Panc1 (cell line): Measurements from ENCODE around the gene FBXL17. TPM values are rescaled to one million over a fixed set of nuclear protein-coding genes. Genes with fewer than 3 reads are reported as not detected.

ENCODE experiments used
- ATAC-seq: fragments of 200-7000 bp; cut with Tn5 transposase; 2 replicates; pipeline ENCODE4 v1.9.1; 2020; ENCODE audit warnings: mild to moderate bottlenecking, moderate library complexity
- BruUV-seq: library from RNA; stranded (reverse); fragments of 400-500 nt; replicated peaks from 2 replicates; lab custom pipeline; 2021; lab: Mats Ljungman, UMichigan
- CTCF ChIA-PET: fragments of 300-600 bp; sonication (Branson Sonifier 250); formaldehyde crosslinking; loops from one replicate; lab custom pipeline; 2022; ENCODE audit warnings: antibody characterized with exemption; lab: Charles Lee
- POLR2A ChIA-PET: fragments of 300-600 bp; sonication (Branson Sonifier 250); formaldehyde crosslinking; loops from one replicate; lab custom pipeline; 2022; ENCODE audit warnings: antibody characterized with exemption; lab: Charles Lee
- DNase-seq: peaks from one replicate; pipeline ENCODE4 v3.0.0-alpha.2; 2010; ENCODE audit warnings: low read depth, low spot score
- H3K27ac ChIP-seq: 2 replicates; pipeline ENCODE4 v1.5.1; 2011; ENCODE audit warnings: mild to moderate bottlenecking, low read length, inconsistent platforms
- H3K27me3 ChIP-seq: fragments of 200-500 bp; sonication (Bioruptor generic); 2 replicates; pipeline ENCODE4 v1.6.0; 2014; ENCODE audit warnings: low read length, inconsistent platforms; ENCODE audit not compliant: control insufficient read depth, insufficient read depth
- H3K36me3 ChIP-seq: fragments of 200-500 bp; sonication (Bioruptor generic); 2 replicates; pipeline ENCODE4 v1.5.1; 2014; ENCODE audit warnings: inconsistent platforms, mild to moderate bottlenecking, low read length, moderate library complexity; ENCODE audit not compliant: control insufficient read depth, insufficient read depth
- H3K4me1 ChIP-seq: 2 replicates; pipeline ENCODE4 v1.5.1; 2011; ENCODE audit warnings: inconsistent platforms, mild to moderate bottlenecking, low read length, moderate library complexity; ENCODE audit not compliant: control insufficient read depth, insufficient read depth
- H3K4me3 ChIP-seq, 2 experiments: 2 replicates each; pipeline ENCODE4 v1.5.1; 2011 to 2012; ENCODE audit warnings: low read depth in 2 of 2, low read length in 2 of 2, mild to moderate bottlenecking in 2 of 2, inconsistent platforms in 1 of 2, moderate library complexity in 1 of 2
- H3K9me3 ChIP-seq: fragments of 200-500 bp; sonication (Bioruptor generic); 2 replicates; pipeline ENCODE4 v1.5.1; 2014; ENCODE audit warnings: low read depth, mild to moderate bottlenecking, inconsistent platforms, low read length, moderate library complexity; ENCODE audit not compliant: control insufficient read depth, insufficient read depth
- POLR2AphosphoS5 ChIP-seq: IDR thresholded peaks from 2 replicates; pipeline ENCODE4 v1.6.1; 2012; ENCODE audit warnings: mild to moderate bottlenecking, low read depth, low read length, moderate library complexity
- SIN3A ChIP-seq: IDR thresholded peaks from 2 replicates; pipeline ENCODE4 v1.6.1; 2012; ENCODE audit warnings: low read depth, mild to moderate bottlenecking, low read length, moderate library complexity, borderline replicate concordance; ENCODE audit not compliant: insufficient read depth
- TCF7L2 ChIP-seq: IDR thresholded peaks from 2 replicates; pipeline ENCODE4 v1.6.1; 2011; ENCODE audit warnings: mild to moderate bottlenecking, low read depth, low read length, inconsistent platforms
- in situ Hi-C: cut with HindIII; loops from 2 replicates; pipeline ENCODE4 v1.10.0; 2016; ENCODE audit warnings: low sequenced_read_pairs, low pct_unique_long_range_greater_than_20kb
- intact Hi-C: fragments of 100-400 bp; cut with micrococcal nuclease; formaldehyde crosslinking; loops from one replicate; pipeline ENCODE4 v1.10.0; 2022; ENCODE audit not compliant: unreplicated experiment
- total RNA-seq: library from RNA; stranded (reverse); gene quantifications from one replicate; pipeline ENCODE4 v1.2.1, GENCODE V29; 2021; ENCODE audit not compliant: unreplicated experiment
- TF ChIP-seq, protein P1 (sequence below), 2 experiments: IDR thresholded peaks; 2 replicates each; pipeline ENCODE4 v1.6.1; 2011 to 2012; ENCODE audit warnings: low read depth in 2 of 2, control low read depth in 1 of 2, low read length in 1 of 2, mild to moderate bottlenecking in 1 of 2, moderate library complexity in 1 of 2; ENCODE audit not compliant: insufficient read depth in 1 of 2
- TF ChIP-seq, protein P2 (sequence below): fragments of 450-650 bp; IDR thresholded peaks from 2 replicates; pipeline ENCODE4 v1.5.1; 2017; ENCODE audit warnings: mild to moderate bottlenecking

Gene FBXL17
- total RNA-seq, 1 experiment from 2014 or later = 17.4 TPM

DNA sequence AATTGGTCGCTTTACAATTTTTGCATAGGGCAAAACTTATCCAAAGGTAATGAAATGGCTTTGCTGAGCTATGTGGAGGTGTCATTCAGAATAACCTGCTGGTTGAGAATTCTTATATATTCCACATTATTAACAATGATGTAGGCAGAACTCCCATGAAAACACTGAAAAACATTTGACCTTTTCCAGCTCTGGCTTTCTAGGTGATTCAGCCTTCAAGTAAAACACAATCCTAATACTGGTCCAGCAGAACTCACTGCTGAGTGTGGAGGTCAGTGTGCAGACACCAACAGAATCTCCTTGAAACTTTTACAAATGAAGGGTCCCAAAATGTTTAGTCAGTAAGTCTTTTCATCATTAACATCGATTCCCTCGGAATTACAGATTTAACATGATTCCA is 549.2 kb downstream of the FBXL17 start:
- DNase-seq (no peak), ATAC-seq (no peak)
- BruUV-seq = no TSS peak
- intact Hi-C loops (no loop called here), in situ Hi-C loops (no loop called here)
- H3K36me3 ChIP-seq = no peaks in the 10 kb centered on the region
- H3K27ac ChIP-seq = no peak overlapping the region
- CTCF ChIA-PET = no interaction called here
- no peaks in the 10 kb centered on the region for H3K4me1 ChIP-seq
- H3K9me3 ChIP-seq = no peaks in the 10 kb centered on the region
- peaks cover 2% of the 10 kb centered on the region; the same call in 1 of the 2 replicates for H3K27me3 ChIP-seq
- POLR2A ChIA-PET = no interaction called here
- TF ChIP-seq, protein P1, sequence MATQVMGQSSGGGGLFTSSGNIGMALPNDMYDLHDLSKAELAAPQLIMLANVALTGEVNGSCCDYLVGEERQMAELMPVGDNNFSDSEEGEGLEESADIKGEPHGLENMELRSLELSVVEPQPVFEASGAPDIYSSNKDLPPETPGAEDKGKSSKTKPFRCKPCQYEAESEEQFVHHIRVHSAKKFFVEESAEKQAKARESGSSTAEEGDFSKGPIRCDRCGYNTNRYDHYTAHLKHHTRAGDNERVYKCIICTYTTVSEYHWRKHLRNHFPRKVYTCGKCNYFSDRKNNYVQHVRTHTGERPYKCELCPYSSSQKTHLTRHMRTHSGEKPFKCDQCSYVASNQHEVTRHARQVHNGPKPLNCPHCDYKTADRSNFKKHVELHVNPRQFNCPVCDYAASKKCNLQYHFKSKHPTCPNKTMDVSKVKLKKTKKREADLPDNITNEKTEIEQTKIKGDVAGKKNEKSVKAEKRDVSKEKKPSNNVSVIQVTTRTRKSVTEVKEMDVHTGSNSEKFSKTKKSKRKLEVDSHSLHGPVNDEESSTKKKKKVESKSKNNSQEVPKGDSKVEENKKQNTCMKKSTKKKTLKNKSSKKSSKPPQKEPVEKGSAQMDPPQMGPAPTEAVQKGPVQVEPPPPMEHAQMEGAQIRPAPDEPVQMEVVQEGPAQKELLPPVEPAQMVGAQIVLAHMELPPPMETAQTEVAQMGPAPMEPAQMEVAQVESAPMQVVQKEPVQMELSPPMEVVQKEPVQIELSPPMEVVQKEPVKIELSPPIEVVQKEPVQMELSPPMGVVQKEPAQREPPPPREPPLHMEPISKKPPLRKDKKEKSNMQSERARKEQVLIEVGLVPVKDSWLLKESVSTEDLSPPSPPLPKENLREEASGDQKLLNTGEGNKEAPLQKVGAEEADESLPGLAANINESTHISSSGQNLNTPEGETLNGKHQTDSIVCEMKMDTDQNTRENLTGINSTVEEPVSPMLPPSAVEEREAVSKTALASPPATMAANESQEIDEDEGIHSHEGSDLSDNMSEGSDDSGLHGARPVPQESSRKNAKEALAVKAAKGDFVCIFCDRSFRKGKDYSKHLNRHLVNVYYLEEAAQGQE (IDR thresholded peaks at IDR 0.05; ENCODE audit: insufficient read depth in 1 of 2, low read depth in 2 of 2, low read length in 1 of 2) = no peak
- no peak for TF ChIP-seq SIN3A
- TF ChIP-seq, protein P2, sequence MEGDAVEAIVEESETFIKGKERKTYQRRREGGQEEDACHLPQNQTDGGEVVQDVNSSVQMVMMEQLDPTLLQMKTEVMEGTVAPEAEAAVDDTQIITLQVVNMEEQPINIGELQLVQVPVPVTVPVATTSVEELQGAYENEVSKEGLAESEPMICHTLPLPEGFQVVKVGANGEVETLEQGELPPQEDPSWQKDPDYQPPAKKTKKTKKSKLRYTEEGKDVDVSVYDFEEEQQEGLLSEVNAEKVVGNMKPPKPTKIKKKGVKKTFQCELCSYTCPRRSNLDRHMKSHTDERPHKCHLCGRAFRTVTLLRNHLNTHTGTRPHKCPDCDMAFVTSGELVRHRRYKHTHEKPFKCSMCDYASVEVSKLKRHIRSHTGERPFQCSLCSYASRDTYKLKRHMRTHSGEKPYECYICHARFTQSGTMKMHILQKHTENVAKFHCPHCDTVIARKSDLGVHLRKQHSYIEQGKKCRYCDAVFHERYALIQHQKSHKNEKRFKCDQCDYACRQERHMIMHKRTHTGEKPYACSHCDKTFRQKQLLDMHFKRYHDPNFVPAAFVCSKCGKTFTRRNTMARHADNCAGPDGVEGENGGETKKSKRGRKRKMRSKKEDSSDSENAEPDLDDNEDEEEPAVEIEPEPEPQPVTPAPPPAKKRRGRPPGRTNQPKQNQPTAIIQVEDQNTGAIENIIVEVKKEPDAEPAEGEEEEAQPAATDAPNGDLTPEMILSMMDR = no peak
- TF ChIP-seq TCF7L2 = no peak
- no peak for TF ChIP-seq POLR2AphosphoS5
- no peak overlapping the region for H3K4me3 ChIP-seq

DNA sequence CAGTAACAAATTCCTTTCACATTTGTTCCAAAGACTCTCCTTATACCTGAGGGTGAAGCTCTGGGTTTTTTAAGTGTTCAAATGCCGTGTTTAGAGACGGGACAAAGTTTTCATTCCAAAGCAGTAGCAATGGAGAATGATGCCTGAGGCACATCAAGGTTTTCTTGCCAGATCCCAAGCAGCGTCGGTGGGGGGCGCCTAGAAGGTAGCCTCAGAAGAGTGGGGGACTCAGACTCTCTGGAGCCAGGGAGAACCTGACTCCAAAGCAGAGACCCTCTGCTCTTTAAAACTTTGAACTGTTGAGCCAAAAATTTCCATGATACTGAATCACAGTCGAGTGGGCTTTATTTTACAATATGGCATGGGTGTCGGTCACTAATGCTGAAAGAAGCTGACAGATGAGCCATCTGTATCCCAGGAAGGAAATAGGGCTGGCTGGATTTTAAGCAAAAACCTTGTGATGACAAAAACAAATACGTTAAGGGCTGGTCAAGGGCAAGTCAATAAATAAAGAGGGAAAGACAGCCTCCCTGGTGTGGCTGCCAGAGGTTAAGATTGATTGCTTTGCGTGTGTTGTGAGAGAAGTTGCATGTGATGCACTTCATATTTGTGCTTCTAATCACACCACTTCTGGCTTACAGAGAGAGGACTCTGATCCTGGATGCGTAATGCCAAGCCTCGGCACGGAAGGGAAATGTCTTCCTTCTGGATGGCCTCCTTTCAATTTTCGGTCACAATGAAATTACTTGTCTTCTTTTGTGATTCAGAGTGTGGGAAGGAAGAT is 550.1 kb downstream of the FBXL17 start:
- no peak for TF ChIP-seq TCF7L2
- no peak for TF ChIP-seq POLR2AphosphoS5
- TF ChIP-seq, protein P1 (IDR thresholded peaks at IDR 0.05; ENCODE audit: insufficient read depth in 1 of 2, low read depth in 2 of 2, low read length in 1 of 2) = no peak
- TF ChIP-seq, protein P2 = no peak
- no peak for TF ChIP-seq SIN3A
- DNase-seq (no peak), ATAC-seq (no peak)
- Histone ChIP-seq H3K4me1 (no peaks in the 10 kb centered on the region), H3K27me3 (peaks cover 2% of the 10 kb centered on the region; the same call in 1 of the 2 replicates), H3K36me3 (no peaks in the 10 kb centered on the region), H3K27ac (no peak overlapping the region), H3K4me3 (no peak overlapping the region), H3K9me3 (no peaks in the 10 kb centered on the region)
- ChIA-PET CTCF (no interaction called here), POLR2A (interaction anchor here (0.6 kb wide), 1 partner anchor 258 kb away, joined by 4 read pairs; no protein-coding TSS in a partner anchor)
- intact Hi-C loops = no loop called here
- in situ Hi-C loops = no loop called here
- no TSS peak for BruUV-seq
